Endodermal cell (in vitro differentiated cells): ENCODE measurements around the gene DYNAP. TPM values are rescaled to one million over a fixed set of nuclear protein-coding genes. Genes with fewer than 3 reads are reported as not detected.

Experiments used
- DNase-seq: peaks from one replicate; pipeline ENCODE4 v3.0.0-alpha.2; 2017
- H3K27ac ChIP-seq: 2 replicates; pipeline ENCODE4 v1.5.1; 2013; ENCODE audit warnings: mild to moderate bottlenecking, low read depth, low read length, moderate library complexity
- H3K27me3 ChIP-seq: 2 replicates; pipeline ENCODE4 v1.6.1; 2013; ENCODE audit warnings: mild to moderate bottlenecking, low read length, moderate library complexity; ENCODE audit not compliant: insufficient read depth, control insufficient read depth, poor library complexity, severe bottlenecking
- H3K36me3 ChIP-seq: 2 replicates; pipeline ENCODE4 v1.7.0; 2013; ENCODE audit warnings: mild to moderate bottlenecking, low read length, moderate library complexity; ENCODE audit not compliant: control insufficient read depth, insufficient read depth
- H3K4me1 ChIP-seq: one replicate; pipeline ENCODE4 v1.7.0; 2013; ENCODE audit warnings: low read length; ENCODE audit not compliant: control insufficient read depth, insufficient read depth
- H3K4me3 ChIP-seq: 2 replicates; pipeline ENCODE4 v1.5.1; 2013; ENCODE audit warnings: mild to moderate bottlenecking, low read length, moderate library complexity
- H3K9ac ChIP-seq: 2 replicates; pipeline ENCODE4 v1.6.1; 2013; ENCODE audit warnings: mild to moderate bottlenecking, low read length, moderate library complexity; ENCODE audit not compliant: poor library complexity, severe bottlenecking; ENCODE audit errors: extremely low read depth
- H3K9me3 ChIP-seq: 2 replicates; pipeline ENCODE4 v1.6.1; 2013; ENCODE audit warnings: mild to moderate bottlenecking, low read length, moderate library complexity; ENCODE audit not compliant: control insufficient read depth
- H3K27ac Mint-ChIP-seq: 2 replicates; pipeline ENCODE4 v1.8.0; 2020; ENCODE audit warnings: mixed read lengths
- H3K27me3 Mint-ChIP-seq: 2 replicates; pipeline ENCODE4 v1.8.0; 2021; ENCODE audit warnings: mild to moderate bottlenecking, mixed read lengths; ENCODE audit not compliant: insufficient read depth
- H3K36me3 Mint-ChIP-seq: 2 replicates; pipeline ENCODE4 v1.8.0; 2020; ENCODE audit warnings: low read depth, mixed read lengths
- H3K4me1 Mint-ChIP-seq: 2 replicates; pipeline ENCODE4 v1.8.0; 2020; ENCODE audit warnings: mixed read lengths
- H3K4me3 Mint-ChIP-seq: 2 replicates; pipeline ENCODE4 v1.8.0; 2020; ENCODE audit warnings: mild to moderate bottlenecking, moderate library complexity, mixed read lengths
- H3K9me3 Mint-ChIP-seq: 2 replicates; pipeline ENCODE4 v1.8.0; 2020; ENCODE audit warnings: mild to moderate bottlenecking, mixed read lengths
- CTCF ChIP-seq: fragments of 200-600 bp; sonication (generic); conservative IDR thresholded peaks from 2 replicates; pipeline ENCODE4 v1.5.0; 2021; ENCODE audit warnings: antibody characterized with exemption, mild to moderate bottlenecking
- WGBS, 2 experiments: methylation state at CpG; one replicate each; pipeline versions ENCODE4 v1.1.5 to v1.1.7; 2013; ENCODE audit warnings: missing lambda C conversion rate in 2 of 2, mixed read lengths in 1 of 2; ENCODE audit not compliant: insufficient coverage in 1 of 2, insufficient read length in 1 of 2; 5-methylcytosine and 5-hydroxymethylcytosine counted together
- total RNA-seq, 2 donors: library from RNA; stranded (reverse); fragmentation: NEBNext Ultra II Directional in 1 of 2; extraction: Animal tissue kit (Norgen Biotek cat#: 25700) in 1 of 2; gene quantifications; 2 replicates in 1 of 2; 3 replicates in 1 of 2; pipeline ENCODE4 v1.2.1, GENCODE V29; 2021

The DYNAP gene
- total RNA-seq, 2 donors from 2014 or later = not detected

- no peak for TF ChIP-seq CTCF
- no peaks in the 10 kb centered on the region for H3K4me1 ChIP-seq
- Mint-ChIP-seq H3K4me1 (peaks cover 4% of the 10 kb centered on the region), H3K27me3 (no peaks in the 10 kb centered on the region), H3K27ac (no peak overlapping the region), H3K4me3 (no peak overlapping the region), H3K9me3 (no peaks in the 10 kb centered on the region), H3K36me3 (no peaks in the 10 kb centered on the region)
- DNase-seq = no peak
- H3K9ac ChIP-seq = no peak overlapping the region
- no peaks in the 10 kb centered on the region for H3K9me3 ChIP-seq
- H3K4me3 ChIP-seq = no peak overlapping the region
- no peaks in the 10 kb centered on the region for H3K27me3 ChIP-seq
- H3K27ac ChIP-seq = no peak overlapping the region
- WGBS, 2 experiments = 86 to 87% methylated on average over 1 of the region's 1 CpG
- no peaks in the 10 kb centered on the region for H3K36me3 ChIP-seq
These were observed 29.3 kb upstream of the DYNAP start for GRCh38 chr18:54561706-54562267.

GRCh38 chr18:54580202-54580729, 10.8 kb upstream of the DYNAP start:
- 92 to 94% methylated on average over 3 of the region's 3 CpGs for WGBS, 2 experiments
- Mint-ChIP-seq H3K27ac (no peak overlapping the region), H3K9me3 (no peaks in the 10 kb centered on the region), H3K4me1 (peaks cover 3% of the 10 kb centered on the region), H3K27me3 (no peaks in the 10 kb centered on the region), H3K36me3 (no peaks in the 10 kb centered on the region), H3K4me3 (no peak overlapping the region)
- no peak for TF ChIP-seq CTCF
- H3K27ac ChIP-seq = no peak overlapping the region
- no peaks in the 10 kb centered on the region for H3K27me3 ChIP-seq
- no peak overlapping the region for H3K9ac ChIP-seq
- no peak overlapping the region for H3K4me3 ChIP-seq
- no peaks in the 10 kb centered on the region for H3K4me1 ChIP-seq
- DNase-seq = no peak
- no peaks in the 10 kb centered on the region for H3K9me3 ChIP-seq
- H3K36me3 ChIP-seq = no peaks in the 10 kb centered on the region

- Histone ChIP-seq H3K36me3 (no peaks in the 10 kb centered on the region), H3K9ac (no peak overlapping the region), H3K9me3 (no peaks in the 10 kb centered on the region), H3K27ac (no peak overlapping the region), H3K4me1 (no peaks in the 10 kb centered on the region), H3K27me3 (no peaks in the 10 kb centered on the region), H3K4me3 (no peak overlapping the region)
- Mint-ChIP-seq H3K27ac (no peak overlapping the region), H3K27me3 (no peaks in the 10 kb centered on the region), H3K9me3 (no peaks in the 10 kb centered on the region), H3K4me3 (no peak overlapping the region), H3K36me3 (no peaks in the 10 kb centered on the region), H3K4me1 (peaks cover 3% of the 10 kb centered on the region)
- no peak for DNase-seq
- WGBS, 2 experiments = 80% methylated on average over 1 of the region's 1 CpG; no CpG with 5 or more reads in 1 of the 2 experiments
- TF ChIP-seq CTCF = no peak
These were observed 7.0 kb upstream of the DYNAP start for GRCh38 chr18:54584065-54584464.
